NOMO-1 treated with DMSO at 0.1 percent for 48 hours (cell line): ENCODE results near the gene RTN4R.
A peak's percentile ranks its signal among the peaks of the same experiment; 100 is the strongest.

Experiments
- DNase-seq: peaks from one replicate; lab custom pipeline; 2025; ENCODE audit not compliant: unreplicated experiment; lab: John Stamatoyannopoulos, UW

Gene RTN4R

DNA sequence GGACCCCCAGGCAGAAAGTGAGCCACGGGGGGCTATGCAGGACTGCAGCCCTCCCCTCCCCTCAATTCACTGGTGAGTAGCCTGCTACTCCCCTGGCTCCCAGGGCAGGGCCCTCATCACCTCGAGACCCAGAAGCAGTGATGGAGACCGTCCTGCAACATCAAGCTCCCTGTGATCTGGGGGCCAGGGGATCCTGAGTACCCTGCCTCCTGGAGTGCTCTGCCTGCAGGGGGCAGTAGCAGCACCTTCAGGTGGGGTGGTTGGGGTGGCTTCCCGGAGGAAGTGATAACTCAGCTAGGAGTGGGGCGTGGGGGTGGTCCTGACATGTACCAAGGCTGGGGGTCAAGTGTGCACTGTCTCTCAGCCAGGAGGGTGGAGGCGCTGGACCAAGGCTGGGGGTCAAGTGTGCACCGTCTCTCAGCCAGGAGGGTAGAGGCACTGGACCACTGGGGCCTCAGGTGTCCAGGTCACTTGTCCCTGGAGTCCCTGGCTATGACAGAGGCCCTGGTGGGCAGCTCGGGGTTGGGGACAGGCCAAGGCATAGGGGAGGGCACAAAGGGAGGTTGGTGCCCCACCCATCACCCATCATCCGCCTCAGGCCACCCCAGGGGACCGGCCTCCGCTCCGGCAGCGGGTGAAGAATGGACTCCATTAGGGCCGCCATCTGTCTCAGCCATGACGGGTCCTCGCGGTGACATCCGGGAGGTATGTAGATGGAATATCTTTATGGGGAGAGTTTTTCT lies 9.4 kb downstream of the RTN4R start:
- DNase-seq: no peak

DNA sequence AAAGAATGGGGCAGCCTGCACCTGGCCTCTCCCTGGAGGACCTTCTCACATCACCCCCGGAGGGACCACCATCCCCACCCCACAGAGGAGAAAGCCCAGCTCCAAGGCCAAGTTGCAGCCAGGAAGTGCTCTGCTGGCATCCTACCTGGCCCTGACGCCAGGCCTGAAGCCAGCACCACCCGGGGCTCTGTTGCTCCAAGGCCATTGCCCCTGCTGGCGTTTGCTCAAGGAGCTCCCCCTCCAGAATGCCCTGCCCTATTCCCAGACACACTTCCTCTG lies 10.2 kb downstream of the RTN4R start:
- DNase-seq: no peak

DNA sequence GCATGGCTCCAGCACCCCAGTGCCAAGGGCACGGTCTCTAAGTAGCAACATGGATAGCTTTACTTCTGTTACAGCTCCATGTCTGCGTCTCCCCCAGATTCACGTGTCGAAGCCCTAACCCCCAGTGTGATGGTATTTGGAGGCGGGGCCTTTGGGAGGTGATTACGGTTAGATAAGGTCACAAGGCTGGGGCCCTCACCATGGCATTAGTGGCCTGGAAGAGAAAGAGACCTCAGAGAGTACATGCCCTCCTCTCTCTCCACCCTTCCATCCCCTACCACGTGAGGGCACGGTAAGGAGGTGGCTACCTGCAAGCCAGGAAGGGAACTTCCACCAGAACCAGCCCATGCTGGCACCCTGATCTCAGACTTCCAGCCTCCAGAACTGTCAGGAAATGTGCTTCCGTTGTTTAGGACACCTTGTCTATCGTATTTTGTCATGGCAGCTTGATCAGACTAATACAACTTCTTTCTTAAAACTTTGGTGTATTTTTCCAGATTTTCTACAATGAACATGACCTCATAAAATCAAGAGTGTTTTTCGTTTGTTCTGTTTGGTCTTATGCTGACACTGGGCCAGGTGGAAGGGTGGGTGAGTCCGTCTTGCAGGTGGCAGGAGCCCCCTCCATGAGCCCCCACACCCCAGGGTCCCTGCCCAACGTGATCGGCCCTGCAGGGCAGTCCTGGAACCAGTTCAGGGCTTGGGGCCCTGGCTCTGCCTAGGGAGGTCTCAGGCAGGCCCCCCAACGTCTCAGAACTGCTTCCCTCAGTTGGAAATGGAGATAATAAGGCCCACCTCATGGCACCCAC lies 10.7 kb downstream of the RTN4R start:
- DNase-seq: no peak

DNA sequence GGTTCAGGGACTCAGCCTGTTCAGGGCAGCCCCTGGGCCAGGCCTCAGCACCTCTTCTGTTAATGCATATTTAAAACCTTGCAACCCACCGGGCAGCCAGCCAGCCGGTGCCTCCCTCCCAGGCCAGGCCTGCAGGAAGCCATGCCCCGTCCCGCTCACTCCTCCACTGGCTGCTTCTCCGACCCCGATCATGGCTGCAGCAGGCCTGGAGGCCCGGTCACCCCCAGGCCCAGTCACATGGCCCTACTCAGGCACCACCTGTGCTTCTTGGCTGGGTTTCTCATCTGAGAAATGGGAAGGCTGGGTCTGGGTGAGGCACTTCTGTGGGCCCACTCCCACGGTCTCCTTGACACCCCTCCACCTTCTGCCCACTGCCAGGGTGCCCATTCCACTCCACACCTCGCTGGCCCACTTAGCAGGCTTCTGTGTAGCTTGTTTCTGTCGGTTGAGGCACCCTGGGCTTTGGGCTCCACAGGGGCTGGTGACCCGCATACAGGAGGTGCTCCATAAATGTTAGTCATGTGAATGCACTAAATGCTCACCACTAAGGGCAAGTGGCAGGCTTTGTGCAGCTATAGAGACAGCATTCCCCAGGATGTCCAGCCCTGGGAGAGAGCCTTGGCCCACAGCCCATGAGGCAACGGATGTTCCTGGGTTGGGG lies 11.4 kb downstream of the RTN4R start:
- no peak for DNase-seq

DNA sequence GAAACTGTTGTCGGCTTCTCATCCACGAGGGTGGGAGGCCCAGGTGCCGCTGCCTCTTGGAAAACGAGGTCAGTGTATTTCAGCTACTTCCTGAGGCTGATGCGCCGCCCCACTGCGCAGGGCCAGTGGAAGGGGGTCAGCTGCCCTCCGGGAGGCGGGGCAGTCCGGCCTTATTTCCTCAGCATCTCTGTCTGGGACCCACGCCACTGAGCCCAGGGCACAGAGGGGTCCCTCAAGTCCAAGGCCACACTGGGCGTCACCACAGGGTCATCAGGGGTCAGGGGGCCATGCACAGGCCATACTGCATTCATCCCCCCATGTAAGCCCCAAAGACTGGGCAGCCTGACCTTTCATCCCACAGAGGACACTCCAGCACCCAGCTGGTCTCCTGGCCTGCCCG lies 12.1 kb downstream of the RTN4R start:
- no peak for DNase-seq

DNA sequence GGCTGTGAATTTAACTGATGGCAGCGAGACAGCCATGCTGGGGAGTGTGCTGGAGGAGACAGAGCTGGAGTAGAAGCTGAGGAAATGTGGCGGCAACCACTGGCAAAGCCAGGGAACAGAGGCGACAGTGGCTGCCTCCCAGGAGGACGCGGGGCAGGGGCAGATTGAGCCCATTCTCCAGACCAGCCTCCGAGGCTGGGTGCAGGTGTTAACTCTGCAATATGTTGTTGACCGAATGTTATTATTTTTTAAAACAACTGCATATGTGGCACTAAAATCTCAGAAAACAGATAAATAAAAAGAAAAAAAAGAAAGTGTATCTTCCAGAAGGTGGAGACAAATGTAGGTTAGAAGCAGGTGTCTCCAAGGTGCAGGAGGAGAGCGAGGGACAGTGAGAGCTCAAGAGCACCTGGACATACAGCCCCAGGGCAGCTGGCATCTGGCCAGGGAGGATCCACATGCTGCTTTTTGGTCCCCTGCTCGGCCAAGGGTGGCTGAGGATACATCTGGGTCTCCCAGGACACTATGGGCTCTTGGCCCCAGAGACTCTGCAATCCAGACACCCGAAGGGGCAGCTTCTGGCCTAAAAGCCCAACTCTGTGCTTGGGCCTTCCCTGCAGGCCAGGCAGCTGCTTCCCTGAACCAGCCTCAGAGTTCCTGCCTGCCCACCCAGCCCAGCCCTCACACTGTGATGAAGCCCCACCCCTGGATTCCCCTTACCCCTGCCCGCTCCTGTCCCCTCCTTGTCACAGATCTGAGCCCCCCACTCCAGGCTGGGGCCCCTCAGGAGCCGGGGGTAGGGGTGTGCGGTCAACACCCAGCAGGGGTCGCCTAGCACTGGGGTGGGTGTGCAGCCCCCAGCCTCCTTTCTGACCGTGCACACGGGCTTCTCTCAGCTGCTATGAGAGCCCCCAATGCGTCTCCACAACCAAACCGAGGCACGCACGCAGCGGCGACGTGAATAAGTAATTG lies 12.9 kb downstream of the RTN4R start:
- no peak for DNase-seq

DNA sequence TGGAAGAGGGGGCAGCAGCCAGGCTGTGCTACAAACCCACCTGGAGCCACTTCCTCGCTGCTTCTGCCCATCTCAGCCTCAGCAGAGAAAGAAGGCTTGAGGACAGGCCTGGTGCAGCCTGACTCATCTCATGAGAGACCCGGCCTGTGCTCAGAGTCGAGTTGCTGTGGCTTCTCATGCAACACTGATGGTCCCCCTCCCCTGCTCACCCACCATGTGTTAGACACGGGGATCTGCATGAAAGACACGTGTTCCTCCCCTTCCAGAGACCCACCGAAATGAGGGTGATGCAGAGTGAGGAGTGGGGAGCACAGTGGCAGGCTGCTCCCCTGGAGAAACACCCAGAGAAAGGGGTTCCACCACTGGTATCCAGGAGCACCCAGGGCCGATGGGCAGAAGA lies 15.0 kb downstream of the RTN4R start:
- DNase-seq: no peak

DNA sequence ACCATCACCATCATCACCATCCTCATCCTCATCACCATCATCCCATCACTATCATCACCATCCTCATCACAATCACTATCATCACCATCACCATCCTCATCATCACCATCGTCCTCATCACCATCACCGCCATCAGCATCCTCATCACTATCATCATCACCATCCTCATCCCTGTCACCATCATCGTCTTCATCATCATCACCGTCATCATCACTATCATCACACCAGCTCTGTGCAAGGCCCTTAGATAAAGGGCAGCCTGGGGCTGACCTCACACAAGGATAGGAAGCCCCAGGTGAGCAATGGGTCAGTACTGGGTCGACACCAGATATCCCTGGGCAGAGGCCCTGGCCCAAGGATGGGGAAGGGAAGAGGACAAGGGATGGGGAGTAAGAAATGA lies 16.1 kb downstream of the RTN4R start:
- no peak for DNase-seq

DNA sequence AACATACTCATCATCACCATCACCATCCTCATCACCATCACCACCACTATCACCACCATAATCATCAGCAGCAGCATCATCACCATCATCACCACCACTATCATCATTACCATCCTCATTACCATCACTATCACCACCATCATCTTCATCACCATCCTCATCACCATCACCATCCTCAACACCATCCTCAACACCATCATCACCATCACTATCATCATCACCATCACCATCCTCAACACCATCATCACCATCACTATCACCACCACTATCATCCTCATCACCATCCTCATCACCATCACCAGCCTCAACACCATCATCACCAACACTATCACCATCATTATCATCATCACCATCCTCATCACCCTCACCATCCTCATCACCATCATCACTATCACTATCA lies 16.6 kb downstream of the RTN4R start:
- DNase-seq: no peak

DNA sequence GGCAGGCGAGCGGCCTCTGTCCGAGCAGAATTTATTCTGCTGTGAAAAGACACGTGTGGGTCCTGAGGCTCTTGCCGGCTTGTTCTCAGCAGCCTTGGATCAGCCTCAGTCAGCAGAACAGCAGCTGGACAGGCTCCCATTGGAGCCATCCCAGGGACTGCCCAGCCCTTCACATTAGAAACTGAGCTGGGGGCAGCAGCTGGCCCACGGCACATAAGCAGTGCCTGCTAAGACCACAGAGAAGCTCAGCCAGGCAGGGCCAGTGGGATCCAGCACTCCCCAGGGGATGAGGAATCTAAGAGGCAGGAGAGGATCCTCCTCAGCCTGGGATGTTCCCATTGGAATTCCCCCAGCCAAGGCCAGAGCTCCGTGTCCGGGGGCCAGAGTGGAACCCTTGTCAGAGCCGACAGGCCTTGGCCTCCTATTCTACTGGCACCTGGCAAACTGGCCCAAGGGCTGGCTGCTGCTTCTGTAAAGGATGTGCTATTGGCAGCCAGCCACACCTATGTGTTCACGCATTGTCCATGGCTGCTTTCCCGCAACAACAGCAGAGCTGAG lies 18.2 kb downstream of the RTN4R start:
- no peak for DNase-seq

DNA sequence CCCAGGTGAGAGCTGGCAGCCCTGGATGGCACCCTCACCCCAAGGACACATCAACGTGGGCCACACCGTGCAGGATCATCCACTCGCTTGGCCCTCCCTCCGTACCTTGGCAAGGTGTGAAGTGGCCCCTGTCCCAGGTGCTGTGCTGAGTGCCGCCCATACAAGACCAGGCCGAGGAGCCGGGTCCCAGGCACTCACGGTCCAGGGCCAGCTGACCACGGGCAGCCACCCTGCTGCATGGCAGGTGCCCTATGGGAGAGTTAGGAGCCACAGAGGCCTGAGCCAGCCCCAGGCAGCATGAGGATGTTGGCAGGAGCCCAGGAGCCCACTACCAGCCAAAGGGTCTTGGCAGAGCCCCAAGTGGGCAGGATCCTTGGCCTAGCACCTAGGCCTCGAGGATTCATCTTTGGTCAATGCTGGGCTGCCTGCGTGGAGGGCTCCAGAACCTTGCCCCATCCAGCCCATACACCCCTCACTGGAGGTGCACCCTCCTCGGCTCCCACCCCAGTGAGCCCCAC lies 19.6 kb downstream of the RTN4R start:
- no peak for DNase-seq

DNA sequence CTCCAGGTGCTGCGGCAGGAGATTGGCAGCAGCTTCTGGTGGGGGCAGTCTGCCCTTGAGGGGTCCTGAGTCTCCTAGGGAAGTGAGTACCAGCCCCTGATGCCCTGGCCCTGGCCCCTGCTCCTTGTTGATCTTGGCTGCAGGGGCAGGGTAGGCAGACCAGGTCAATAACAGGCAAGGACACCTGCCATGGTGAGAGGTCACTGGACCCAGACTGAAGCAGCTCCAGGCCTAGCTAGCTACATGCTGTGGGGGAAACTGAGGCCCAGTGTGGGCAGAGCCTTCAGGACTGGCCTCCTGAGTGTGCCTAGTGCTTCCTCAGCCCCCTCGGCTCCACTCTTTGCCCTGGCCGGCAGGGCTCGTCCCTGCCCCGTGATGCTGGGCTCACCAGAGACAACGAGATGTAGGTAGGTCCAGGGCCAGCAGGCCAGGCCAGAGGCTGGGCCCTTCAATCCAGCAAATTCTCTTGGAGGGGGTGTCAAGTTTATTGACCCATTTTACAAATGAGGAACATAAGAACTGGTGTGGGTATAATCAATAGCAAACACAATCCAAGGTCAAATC lies 20.4 kb downstream of the RTN4R start:
- no peak for DNase-seq

DNA sequence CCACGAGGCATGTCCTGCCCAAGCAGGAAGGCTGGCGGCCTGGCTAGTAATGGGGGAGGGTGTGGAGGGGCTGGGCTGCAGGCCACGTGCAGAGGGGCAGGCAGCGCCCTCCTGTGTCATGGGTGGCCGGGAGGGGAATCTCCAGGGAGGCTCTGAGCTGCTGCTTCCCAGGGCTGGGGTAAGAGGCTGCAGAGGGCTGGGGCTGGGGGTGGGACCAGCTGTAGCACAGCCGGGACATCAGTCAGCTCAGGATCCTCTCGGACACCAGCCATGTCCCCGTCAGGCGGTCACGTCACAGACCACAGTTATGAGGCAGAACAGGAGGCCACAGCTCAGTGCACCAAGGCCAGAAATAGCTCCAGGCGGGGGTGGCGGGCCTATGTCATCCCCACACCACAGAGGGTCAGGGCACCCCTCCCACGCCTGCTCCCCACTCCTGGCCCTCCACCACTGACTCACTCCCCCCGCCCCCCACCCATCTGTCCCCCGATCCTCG lies 21.1 kb downstream of the RTN4R start:
- DNase-seq: peak; percentile 17

DNA sequence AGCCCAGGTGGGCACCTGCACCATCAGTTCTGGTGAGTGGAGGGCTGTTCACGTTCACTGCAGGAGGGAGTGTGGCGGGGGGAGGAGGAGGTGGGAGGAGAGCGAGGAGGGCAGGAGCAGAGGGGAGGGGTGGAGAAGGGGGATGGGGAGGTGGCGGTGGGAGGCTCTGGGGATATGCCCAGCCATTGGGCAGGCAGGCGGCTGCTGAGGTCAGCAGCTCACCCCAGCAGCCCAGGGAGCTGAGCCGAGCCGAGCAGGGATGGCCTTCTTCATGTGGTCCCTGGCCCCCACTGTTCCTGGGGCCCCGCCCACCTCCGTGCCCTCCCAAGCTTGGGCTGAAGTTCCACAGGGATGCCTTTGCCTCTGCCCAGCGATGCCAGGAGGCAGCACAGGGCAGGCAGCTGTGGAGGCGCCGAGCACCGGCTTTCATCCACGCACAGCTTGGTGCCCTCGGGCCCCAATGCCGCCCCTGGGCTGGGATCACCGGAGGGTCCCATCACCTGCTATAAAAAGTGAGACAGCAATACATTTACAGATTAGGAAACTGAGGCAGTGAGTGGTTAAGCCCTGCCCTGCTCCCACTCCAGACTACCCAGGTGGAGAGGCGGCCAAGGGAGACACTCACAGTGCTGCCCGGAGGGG lies 21.6 kb downstream of the RTN4R start:
- DNase-seq: no peak

DNA sequence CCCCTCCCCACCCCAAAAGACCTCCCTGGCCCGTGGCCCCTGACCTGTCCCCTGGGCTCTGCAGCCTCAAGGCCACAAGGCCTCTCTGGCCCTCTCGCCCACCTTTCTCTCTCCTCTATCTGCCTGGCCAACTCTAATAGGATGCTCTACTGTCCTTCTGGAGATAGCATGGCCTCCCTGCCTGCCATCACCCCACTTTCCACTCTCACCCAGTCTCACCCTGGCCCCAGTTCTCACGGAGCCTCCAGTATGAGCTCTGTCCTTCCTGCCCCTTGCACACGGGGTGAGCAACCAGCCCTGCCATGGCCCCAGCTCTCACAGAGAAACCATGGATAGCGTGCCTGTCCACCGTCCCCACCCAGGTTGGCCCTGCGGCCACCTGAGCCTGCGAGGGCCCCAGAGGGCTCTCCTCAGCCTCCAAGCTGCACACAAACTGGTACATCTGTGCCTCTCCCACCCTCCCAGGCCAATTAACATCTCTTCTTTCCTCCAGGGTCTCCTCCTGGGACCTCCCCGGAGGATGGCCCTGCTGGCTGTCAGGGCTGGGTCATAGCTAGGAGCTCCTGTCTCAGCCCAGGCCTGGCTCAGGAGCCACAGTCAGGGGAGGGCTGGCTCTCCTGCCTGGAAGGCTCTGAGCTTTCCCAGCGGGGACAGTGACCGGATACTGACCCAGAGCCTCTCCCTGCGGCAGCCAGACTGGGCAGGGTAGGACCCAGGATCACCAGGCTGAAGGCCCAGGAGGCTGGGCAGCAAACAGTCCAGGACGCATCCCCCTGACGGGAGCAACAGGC lies 22.3 kb downstream of the RTN4R start:
- no peak for DNase-seq

DNA sequence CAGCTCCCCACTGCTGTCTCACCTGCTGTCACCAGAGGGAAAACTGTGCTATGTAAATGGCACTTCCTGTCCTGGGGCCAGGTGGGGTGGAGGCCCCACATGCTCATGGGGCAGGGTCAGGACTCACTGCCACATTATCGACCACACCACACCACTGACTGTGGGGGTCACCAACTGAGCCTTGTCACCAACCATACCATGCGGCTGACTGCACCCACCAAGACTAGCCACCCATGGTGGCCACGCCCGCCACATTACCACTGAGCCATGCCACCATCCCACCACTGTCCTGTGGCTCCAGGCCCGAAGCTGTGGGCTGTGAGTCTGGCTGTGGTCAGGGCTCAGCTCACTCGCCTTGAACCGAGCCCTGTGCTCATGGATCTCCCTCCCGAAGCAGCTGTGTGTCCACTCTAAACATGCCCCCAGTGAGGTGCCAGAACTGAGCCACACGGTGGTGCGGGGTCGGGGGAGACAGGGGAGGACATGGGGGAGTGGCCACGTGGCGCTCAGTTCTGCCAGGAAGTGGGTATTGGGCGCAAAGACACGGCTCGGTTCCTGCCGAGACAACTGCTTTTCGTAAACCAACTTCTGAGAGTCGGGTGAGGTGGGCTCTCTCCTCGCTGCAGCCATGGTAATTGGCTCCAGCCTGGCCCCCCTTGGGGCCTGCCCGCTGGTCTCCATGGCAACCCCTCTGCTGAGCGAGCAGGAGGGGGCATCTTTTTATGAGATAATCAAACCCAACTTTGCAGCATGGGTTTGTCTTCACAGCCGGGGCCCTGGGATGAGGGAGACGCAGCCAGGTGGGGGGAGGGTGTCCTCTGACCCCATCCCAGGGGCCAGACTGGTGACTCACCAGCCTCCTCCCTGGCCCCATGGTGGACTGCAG lies 23.2 kb downstream of the RTN4R start:
- DNase-seq: no peak

DNA sequence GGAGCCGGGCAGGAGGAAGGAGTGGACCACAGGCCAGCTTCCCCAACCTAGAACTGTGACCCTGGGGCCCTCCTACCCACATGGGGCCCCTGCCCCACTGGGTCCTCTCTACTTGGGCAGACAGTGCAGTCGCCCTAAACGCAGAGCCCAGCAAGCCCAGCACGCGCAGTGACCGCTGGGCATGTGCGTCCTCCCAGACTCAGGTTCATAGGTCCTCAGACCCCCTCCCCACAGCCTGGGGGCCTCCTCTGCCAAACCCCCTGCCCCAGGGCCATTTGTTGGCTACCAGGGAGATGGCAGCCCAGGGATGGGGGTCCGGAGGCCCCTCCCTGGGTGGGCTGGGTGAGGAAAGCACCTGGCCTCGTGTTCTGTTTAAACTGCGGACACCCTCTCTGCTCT lies 23.9 kb downstream of the RTN4R start:
- DNase-seq: no peak
